GM10847 (cell line): Measurements from ENCODE around the gene ARSK.

ENCODE experiments used
- POLR2A ChIP-seq: IDR thresholded peaks from 2 replicates; pipeline ENCODE4 v1.6.1; 2011; ENCODE audit not compliant: insufficient read length; ENCODE audit errors: extremely low read depth

The ARSK gene

DNA sequence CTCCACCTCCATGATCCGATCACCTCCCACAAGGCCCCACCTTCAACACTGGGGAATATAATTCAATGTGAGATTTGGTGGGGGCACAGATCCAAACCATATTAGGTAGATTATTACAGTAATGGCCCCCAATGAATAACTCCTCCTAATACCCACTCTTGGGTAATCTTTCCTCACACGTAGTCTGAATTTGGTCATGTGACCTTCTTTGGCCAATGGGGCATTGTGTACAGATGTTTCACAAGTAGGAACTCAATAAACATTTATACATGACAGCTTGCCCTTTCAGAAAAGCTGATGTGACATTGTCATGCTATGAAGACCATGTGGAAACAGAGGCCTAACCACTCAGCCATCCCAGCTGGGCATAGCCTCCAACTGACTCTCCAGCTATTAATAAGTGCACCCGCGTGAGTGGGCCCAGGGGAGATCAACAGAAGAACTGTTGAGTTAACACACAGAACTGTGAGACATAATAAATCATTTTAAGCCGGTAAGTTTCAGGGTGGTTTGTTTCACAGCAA is 75.6 kb downstream of the ARSK start:
- no peak for TF ChIP-seq POLR2A

DNA sequence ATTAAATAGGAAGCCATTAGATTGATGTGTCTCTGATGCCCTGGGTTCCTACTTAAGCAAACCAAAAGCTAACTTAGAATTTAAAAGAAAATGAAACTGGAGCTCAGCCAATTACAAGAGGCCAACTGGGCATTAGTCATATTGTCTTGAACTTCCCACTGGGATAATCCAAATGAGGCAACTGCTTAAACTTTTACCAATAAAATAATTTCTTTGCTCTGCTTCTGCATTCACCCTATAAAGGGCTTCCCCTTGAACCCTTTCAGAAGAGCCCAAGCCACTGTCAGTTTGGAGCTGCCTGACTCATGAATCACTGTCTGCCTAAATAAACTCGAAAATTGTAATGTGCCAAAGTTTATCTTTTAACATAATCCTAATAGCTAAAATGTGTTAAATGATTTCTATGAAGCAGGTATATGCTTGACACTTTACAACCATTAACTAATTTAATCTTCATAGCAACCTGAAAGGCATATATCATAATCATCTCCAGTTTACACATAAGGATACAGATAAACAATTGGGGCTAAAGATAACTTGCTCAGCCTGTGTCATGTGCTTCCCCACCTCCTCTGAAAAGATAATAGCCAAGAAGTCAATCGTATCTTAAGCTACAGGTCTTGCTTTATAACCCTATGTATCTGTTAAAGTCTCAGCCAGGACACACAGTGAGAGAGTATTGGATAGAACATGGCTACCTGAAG is 76.5 kb downstream of the ARSK start:
- no peak for TF ChIP-seq POLR2A

DNA sequence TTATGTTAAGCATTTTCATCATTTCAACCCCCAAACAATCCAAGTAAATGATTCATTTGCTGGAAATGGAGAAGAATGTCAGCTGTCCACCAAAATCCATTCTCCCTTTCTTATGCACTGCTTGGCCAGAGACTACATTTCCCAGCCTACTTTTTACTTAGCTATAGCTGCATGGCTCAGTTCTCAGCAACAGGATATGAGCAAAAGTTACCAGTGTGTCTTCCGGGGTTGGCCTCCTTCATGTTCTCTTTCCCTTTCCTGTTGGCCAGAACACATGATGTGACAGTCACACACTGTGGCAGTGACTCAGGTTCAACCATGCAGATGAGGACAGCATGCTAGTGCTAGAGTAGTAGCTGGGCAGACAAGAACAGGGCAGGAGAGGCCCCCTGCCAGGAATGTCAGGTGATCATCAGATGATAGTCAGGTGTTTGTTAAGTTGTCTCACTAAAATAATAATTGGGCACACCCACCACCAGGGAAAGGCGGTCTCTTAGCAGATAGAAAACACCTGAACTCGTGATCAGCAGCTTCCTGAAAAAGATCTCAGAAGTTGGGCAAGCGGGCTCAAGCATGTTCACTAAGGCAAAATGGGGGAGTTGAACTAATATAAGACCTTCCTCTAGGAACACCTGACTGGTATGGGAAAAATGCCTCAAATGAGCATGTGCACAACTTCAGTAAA is 77.2 kb downstream of the ARSK start:
- no peak for TF ChIP-seq POLR2A

- TF ChIP-seq POLR2A = no peak
Observed at GRCh38 chr5:95633671-95634070, 78.8 kb downstream of the ARSK start.

GRCh38 chr5:95634081-95634480 is 79.2 kb downstream of the ARSK start:
- no peak for TF ChIP-seq POLR2A

DNA sequence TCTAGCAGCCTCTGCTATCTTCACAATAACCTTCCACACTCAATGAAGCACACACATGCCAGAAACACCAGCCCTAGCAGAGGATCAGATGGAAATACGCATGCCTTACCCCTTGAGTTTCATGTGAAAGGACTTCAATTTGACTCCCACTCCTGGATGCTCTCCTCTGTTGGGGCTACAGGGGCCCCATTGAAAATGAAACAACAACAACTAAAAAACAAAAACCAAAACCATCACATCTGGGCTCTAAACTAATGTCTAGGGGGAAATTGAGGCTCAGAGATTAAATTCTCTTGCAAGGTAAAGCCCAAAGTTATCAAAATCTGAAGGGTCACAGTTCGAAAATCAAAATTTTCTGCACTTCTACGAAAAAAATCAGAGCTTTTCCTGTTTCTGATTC is 83.7 kb downstream of the ARSK start:
- no peak for TF ChIP-seq POLR2A

DNA sequence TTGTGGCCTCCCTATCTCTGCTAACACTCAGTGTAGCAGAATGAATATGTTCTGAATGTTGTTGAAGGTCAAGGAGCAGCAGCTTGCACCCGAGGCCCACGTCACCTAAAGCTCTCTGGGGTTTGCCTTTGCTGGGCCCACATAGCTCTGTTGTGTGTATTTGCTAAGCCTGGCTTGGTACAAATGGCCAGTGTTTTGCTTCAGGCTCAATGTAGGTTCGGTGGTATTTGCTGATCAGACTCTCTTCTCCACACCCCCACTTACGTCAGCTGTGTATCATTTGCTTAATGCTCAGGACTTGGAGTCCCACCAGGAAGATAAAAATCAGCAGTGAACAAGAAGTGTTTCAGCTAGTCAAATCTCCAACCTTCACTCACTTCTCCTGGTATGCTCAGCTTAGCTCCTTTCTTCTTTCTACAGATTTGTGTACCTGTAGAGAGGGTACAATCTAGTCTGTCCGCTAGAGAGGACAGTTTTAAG is 86.9 kb downstream of the ARSK start:
- TF ChIP-seq POLR2A = no peak

- TF ChIP-seq POLR2A = no peak
Observed at GRCh38 chr5:95643152-95643551, 88.3 kb downstream of the ARSK start.

GRCh38 chr5:95644351-95645042 is 89.6 kb downstream of the ARSK start:
- no peak for TF ChIP-seq POLR2A

- TF ChIP-seq POLR2A = peak; percentile 74
Observed at GRCh38 chr5:95646569-95647431, 91.9 kb downstream of the ARSK start, which contains the start of gene RFESD. Gene RFESD (plus strand): TSS chr5:95646777. CDS start chr5:95652272, 5,495 bp downstream.

- no peak for TF ChIP-seq POLR2A
Observed at GRCh38 chr5:95647886-95648860, 93.3 kb downstream of the ARSK start.

DNA sequence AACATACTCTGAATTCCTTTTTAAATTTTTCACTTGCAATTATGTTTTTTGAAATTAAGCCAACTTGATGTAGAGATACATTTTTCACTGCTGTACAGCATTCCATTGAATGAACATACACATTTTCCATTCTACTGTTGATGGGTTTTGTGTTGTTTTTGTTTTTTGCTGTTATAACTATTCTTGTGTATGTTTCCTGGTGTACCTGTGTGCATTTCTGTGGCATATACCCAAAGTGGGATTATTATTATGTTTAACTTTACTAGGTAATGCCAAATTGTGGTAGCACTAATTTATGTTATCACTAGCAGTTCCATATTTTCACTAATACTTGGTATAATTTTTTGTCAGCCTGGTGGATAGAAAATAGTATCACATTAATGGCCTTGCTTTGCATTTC is 94.4 kb downstream of the ARSK start:
- TF ChIP-seq POLR2A = no peak

GRCh38 chr5:95649842-95650620 is 95.1 kb downstream of the ARSK start:
- no peak for TF ChIP-seq POLR2A
